OCI-LY1 (cell line): ENCODE data around the gene LYSMD1.

Source experiments
- H2AFZ ChIP-seq: fragments of 200-600 bp; sonication (generic), shearing (Covaris generic); 2 replicates; pipeline ENCODE4 v1.6.0; 2014; ENCODE audit warnings: antibody characterized with exemption, mild to moderate bottlenecking, low read length
- H3F3A ChIP-seq: fragments of 200-600 bp; sonication (generic), shearing (Covaris generic); 2 replicates; pipeline ENCODE4 v1.6.0; 2014; ENCODE audit warnings: mild to moderate bottlenecking, antibody characterized with exemption, low read length, moderate library complexity; ENCODE audit not compliant: insufficient read depth
- H3K27ac ChIP-seq: fragments of 200-600 bp; sonication (generic); 2 replicates; pipeline ENCODE4 v1.5.1; 2014; ENCODE audit warnings: low read length, mixed run types, mild to moderate bottlenecking, low read depth; ENCODE audit not compliant: poor library complexity, severe bottlenecking
- H3K27me3 ChIP-seq: fragments of 200-600 bp; sonication (generic); 2 replicates; pipeline ENCODE4 v1.6.0; 2014; ENCODE audit warnings: antibody characterized with exemption, mild to moderate bottlenecking, low read length, moderate library complexity; ENCODE audit not compliant: insufficient read depth
- H3K36me3 ChIP-seq: fragments of 200-600 bp; sonication (generic); 2 replicates; pipeline ENCODE4 v1.6.1; 2014; ENCODE audit warnings: mild to moderate bottlenecking, antibody characterized with exemption, low read length, moderate library complexity, mixed read lengths; ENCODE audit not compliant: insufficient read depth
- H3K4me1 ChIP-seq: fragments of 200-600 bp; sonication (generic); 2 replicates; pipeline ENCODE4 v1.5.1; 2014; ENCODE audit warnings: mild to moderate bottlenecking, low read length, moderate library complexity; ENCODE audit not compliant: insufficient read depth, severe bottlenecking
- H3K4me2 ChIP-seq: fragments of 200-600 bp; sonication (generic), shearing (Covaris generic); 2 replicates; pipeline ENCODE4 v1.6.1; 2014; ENCODE audit warnings: low read length
- H3K4me3 ChIP-seq: fragments of 200-600 bp; sonication (generic); 2 replicates; pipeline ENCODE4 v1.5.1; 2014; ENCODE audit warnings: low read length, low read depth, mild to moderate bottlenecking, mixed read lengths; ENCODE audit not compliant: poor library complexity, severe bottlenecking
- H3K79me2 ChIP-seq: fragments of 200-600 bp; shearing (Covaris generic); 2 replicates; pipeline ENCODE4 v1.6.1; 2016; ENCODE audit warnings: mixed run types, low read length, mixed read lengths; ENCODE audit not compliant: insufficient read depth
- H3K9ac ChIP-seq: fragments of 200-600 bp; sonication (generic), shearing (Covaris generic); 2 replicates; pipeline ENCODE4 v1.6.1; 2014; ENCODE audit warnings: mild to moderate bottlenecking, low read length, mixed read lengths
- H3K9me2 ChIP-seq: fragments of 200-600 bp; sonication (generic), shearing (Covaris generic); 2 replicates; pipeline ENCODE4 v1.6.1; 2014; ENCODE audit warnings: low read depth, mild to moderate bottlenecking, low read length, mixed read lengths
- H3K9me3 ChIP-seq: fragments of 200-600 bp; shearing (Covaris generic); 2 replicates; pipeline ENCODE4 v1.6.1; 2014; ENCODE audit warnings: low read length, mixed read lengths
- H4K20me1 ChIP-seq: fragments of 200-600 bp; sonication (generic), shearing (Covaris generic); 2 replicates; pipeline ENCODE4 v1.6.0; 2016; ENCODE audit warnings: mild to moderate bottlenecking, low read length; ENCODE audit not compliant: insufficient read depth
- CTCF ChIP-seq: fragments of 200-600 bp; sonication (generic), shearing (Covaris generic); IDR thresholded peaks from 2 replicates; pipeline ENCODE4 v1.5.1; 2017; ENCODE audit warnings: mild to moderate bottlenecking, antibody characterized with exemption, low read length, moderate library complexity, mixed read lengths
- EZH2 ChIP-seq: fragments of 200-600 bp; sonication (generic), shearing (Covaris generic); IDR thresholded peaks from 2 replicates; pipeline ENCODE4 v1.8.0; 2017; ENCODE audit warnings: borderline replicate concordance, mixed run types, mild to moderate bottlenecking, antibody characterized with exemption, low read length, moderate library complexity, mixed read lengths

LYSMD1 gene

DNA sequence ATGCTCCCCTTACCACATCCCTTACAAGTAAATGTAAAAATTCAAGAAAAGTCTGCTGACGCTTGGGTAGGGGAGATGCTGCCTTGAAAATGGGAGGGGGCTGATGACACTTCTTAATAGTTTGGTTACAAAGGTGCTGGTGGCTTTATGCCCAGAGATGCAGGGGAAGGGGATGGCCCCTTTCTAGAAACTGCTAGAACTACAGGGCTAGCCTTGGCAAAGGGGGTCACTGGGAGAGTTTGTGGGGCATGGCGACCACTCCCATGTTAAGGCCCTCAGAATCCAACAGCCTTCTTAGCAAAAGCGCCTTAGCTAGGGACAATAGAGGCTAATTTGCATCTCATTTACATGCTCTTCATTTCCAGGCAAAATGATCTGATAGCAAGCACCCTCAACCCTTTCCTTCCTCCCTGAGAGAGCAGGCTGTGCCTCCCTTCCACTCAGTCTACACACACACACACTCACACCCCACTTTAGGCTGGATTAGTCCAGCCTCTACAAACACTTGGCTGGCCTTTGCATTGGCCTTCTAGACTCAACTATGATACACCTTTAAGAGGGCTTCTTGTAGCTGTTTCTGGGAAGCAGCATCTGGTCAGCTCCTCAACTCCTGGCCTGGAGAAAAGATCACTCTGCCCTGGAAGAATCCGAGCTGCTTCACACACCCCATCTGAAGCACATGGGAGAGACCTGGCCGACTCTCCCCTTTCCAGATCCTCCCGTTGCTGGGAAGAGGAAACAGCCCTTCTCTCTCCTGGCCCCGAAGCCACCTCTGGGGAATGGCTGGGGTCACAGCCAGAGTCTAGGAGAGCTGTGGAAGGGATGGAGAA lies 21.0 kb downstream of the LYSMD1 start:
- Histone ChIP-seq H3K4me3 (no peak overlapping the region), H3K9ac (no peak overlapping the region), H3K36me3 (no peaks in the 10 kb centered on the region), H3K4me1 (peaks cover 33% of the 10 kb centered on the region), H4K20me1 (no peaks in the 10 kb centered on the region), H3F3A (no peaks in the 10 kb centered on the region), H2AFZ (no peak overlapping the region), H3K4me2 (no peak overlapping the region), H3K9me2 (no peaks in the 10 kb centered on the region), H3K27me3 (peaks cover 11% of the 10 kb centered on the region; the same call in 1 of the 2 replicates), H3K79me2 (no peaks in the 10 kb centered on the region), H3K9me3 (no peaks in the 10 kb centered on the region), H3K27ac (no peak overlapping the region)
- TF ChIP-seq CTCF, result no peak

DNA sequence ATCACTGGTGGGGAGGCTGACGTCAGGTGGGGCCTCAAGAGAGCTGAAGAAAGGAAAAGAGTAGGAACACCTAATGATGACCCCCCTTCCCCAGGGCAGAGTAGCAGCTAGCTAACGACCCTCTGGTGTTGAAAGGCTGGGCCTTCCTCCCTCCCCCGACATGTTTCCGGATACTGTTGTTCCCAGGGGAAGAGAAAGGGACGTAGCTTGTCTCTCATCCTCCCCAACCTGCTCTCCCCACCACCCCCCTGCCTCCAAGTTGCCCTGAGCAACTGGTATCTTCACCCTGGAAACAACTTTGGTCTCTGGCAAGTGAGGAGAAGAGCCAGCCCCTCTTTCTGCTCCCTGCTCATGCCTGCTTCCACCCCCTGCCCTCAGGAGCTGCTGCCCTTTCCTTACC lies 21.7 kb downstream of the LYSMD1 start:
- H3K9ac ChIP-seq, result no peak overlapping the region
- H3K36me3 ChIP-seq, result no peaks in the 10 kb centered on the region
- no peak for TF ChIP-seq EZH2
- TF ChIP-seq CTCF, result no peak
- no peaks in the 10 kb centered on the region for H3K79me2 ChIP-seq
- no peaks in the 10 kb centered on the region for H3K9me3 ChIP-seq
- no peaks in the 10 kb centered on the region for H3F3A ChIP-seq
- peaks cover 11% of the 10 kb centered on the region; the same call in 1 of the 2 replicates for H3K27me3 ChIP-seq
- H3K9me2 ChIP-seq, result no peaks in the 10 kb centered on the region
- no peak overlapping the region for H3K27ac ChIP-seq
- H3K4me1 ChIP-seq, result peaks cover 33% of the 10 kb centered on the region
- no peak overlapping the region for H2AFZ ChIP-seq
- no peak overlapping the region for H3K4me2 ChIP-seq
- H3K4me3 ChIP-seq, result no peak overlapping the region
- no peaks in the 10 kb centered on the region for H4K20me1 ChIP-seq

- Histone ChIP-seq H3K79me2 (no peaks in the 10 kb centered on the region), H3K4me2 (no peak overlapping the region), H3K9me2 (no peaks in the 10 kb centered on the region), H3F3A (no peaks in the 10 kb centered on the region), H2AFZ (no peak overlapping the region), H3K9ac (no peak overlapping the region), H3K9me3 (no peaks in the 10 kb centered on the region), H3K27me3 (peaks cover 11% of the 10 kb centered on the region; the same call in 1 of the 2 replicates), H3K4me1 (peaks cover 33% of the 10 kb centered on the region), H3K27ac (no peak overlapping the region), H3K36me3 (no peaks in the 10 kb centered on the region), H3K4me3 (no peak overlapping the region), H4K20me1 (no peaks in the 10 kb centered on the region)
- no peak for TF ChIP-seq EZH2
Measured at GRCh38 chr1:151143057-151143435, 22.7 kb downstream of the LYSMD1 start.
